SU-DHL-6 (cell line): ENCODE data around the gene TRMO.

Experiments used
- EZH2phosphoT487 ChIP-seq: fragments of 200-600 bp; sonication (generic), shearing (Covaris generic); conservative IDR thresholded peaks from 2 replicates; pipeline ENCODE4 v1.6.1; 2018; ENCODE audit warnings: mild to moderate bottlenecking, antibody characterized with exemption, low read length, moderate library complexity, mixed read lengths
- TF ChIP-seq, protein P1 (sequence below): fragments of 200-600 bp; sonication (generic); IDR thresholded peaks from one replicate; pipeline ENCODE4 v1.5.1; 2017; ENCODE audit warnings: antibody characterized with exemption, mild to moderate bottlenecking, low read length, moderate library complexity; ENCODE audit not compliant: insufficient read depth, poor library complexity, severe bottlenecking

GRCh38 chr9:97857606-97858392, 64.5 kb downstream of the TRMO start:
- TF ChIP-seq, protein P1, sequence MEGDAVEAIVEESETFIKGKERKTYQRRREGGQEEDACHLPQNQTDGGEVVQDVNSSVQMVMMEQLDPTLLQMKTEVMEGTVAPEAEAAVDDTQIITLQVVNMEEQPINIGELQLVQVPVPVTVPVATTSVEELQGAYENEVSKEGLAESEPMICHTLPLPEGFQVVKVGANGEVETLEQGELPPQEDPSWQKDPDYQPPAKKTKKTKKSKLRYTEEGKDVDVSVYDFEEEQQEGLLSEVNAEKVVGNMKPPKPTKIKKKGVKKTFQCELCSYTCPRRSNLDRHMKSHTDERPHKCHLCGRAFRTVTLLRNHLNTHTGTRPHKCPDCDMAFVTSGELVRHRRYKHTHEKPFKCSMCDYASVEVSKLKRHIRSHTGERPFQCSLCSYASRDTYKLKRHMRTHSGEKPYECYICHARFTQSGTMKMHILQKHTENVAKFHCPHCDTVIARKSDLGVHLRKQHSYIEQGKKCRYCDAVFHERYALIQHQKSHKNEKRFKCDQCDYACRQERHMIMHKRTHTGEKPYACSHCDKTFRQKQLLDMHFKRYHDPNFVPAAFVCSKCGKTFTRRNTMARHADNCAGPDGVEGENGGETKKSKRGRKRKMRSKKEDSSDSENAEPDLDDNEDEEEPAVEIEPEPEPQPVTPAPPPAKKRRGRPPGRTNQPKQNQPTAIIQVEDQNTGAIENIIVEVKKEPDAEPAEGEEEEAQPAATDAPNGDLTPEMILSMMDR, result no peak
- TF ChIP-seq EZH2phosphoT487, result no peak
